Measurements from ENCODE around the gene DCAF5.
A peak's percentile ranks its signal among the peaks of the same experiment; 100 is the strongest.
"Not testable (repeated sequence)": the region's sequence is repeated elsewhere in the genome, so short reads cannot be mapped to it uniquely, and the experiment has no call there.

Gene DCAF5

GRCh38 chr14:69152902-69153151 is at the start of gene DCAF5:
TSS of gene DCAF5 (minus strand) at chr14:69153119. CDS start at chr14:69152978, 141 bp downstream.
- H3K4me1 ChIP-seq (ENCODE audit: insufficient read depth, insufficient read length): no peaks in the 10 kb centered on the region
- H3K36me3 ChIP-seq (ENCODE audit: insufficient read depth, insufficient read length, low read length): no peaks in the 10 kb centered on the region
- peak within 1 kb of the TSS; percentile 90 for H3K9ac ChIP-seq (ENCODE audit: insufficient read length, low read depth)
- no peak for DNase-seq (ENCODE audit: low read depth, low spot score)
- peaks cover 5% of the 10 kb centered on the region for H3K27me3 ChIP-seq (ENCODE audit: insufficient read depth, insufficient read length)
- H3K4me3 ChIP-seq (ENCODE audit: insufficient read length, low read depth): peak within 1 kb of the TSS; percentile 83
- no peak for TF ChIP-seq YY1 (IDR thresholded peaks at IDR 0.05; ENCODE audit: insufficient read depth, insufficient read length)
- no peak for TF ChIP-seq SUZ12 (IDR thresholded peaks at IDR 0.05; ENCODE audit: extremely low read depth, insufficient read depth, insufficient read length)
- no peak for TF ChIP-seq ZNF274 (IDR thresholded peaks at IDR 0.05; ENCODE audit: low read depth, low read length)
- no peaks in the 10 kb centered on the region for H3K9me3 ChIP-seq (ENCODE audit: insufficient read depth, low read length)

GRCh38 chr14:69199786-69200185 is 46.9 kb upstream of the DCAF5 start:
- H3K9me3 ChIP-seq (ENCODE audit: insufficient read depth, low read length): no peaks in the 10 kb centered on the region
- H3K4me1 ChIP-seq (ENCODE audit: insufficient read depth, insufficient read length): no peaks in the 10 kb centered on the region
- H3K36me3 ChIP-seq (ENCODE audit: insufficient read depth, insufficient read length, low read length): no peaks in the 10 kb centered on the region
- TF ChIP-seq SUZ12 (IDR thresholded peaks at IDR 0.05; ENCODE audit: extremely low read depth, insufficient read depth, insufficient read length) (no peak), ZNF274 (IDR thresholded peaks at IDR 0.05; ENCODE audit: low read depth, low read length) (no peak), YY1 (IDR thresholded peaks at IDR 0.05; ENCODE audit: insufficient read depth, insufficient read length) (no peak)
- no peak overlapping the region for H3K4me3 ChIP-seq (ENCODE audit: insufficient read length, low read depth)
- H3K27me3 ChIP-seq (ENCODE audit: insufficient read depth, insufficient read length): no peaks in the 10 kb centered on the region
- DNase-seq (ENCODE audit: low read depth, low spot score): no peak
- no peak overlapping the region for H3K9ac ChIP-seq (ENCODE audit: insufficient read length, low read depth)

GRCh38 chr14:69193721-69194120 is 40.8 kb upstream of the DCAF5 start:
- H3K9ac ChIP-seq (ENCODE audit: insufficient read length, low read depth): no peak overlapping the region
- H3K27me3 ChIP-seq (ENCODE audit: insufficient read depth, insufficient read length): no peaks in the 10 kb centered on the region
- DNase-seq (ENCODE audit: low read depth, low spot score): no peak
- no peak for TF ChIP-seq SUZ12 (IDR thresholded peaks at IDR 0.05; ENCODE audit: extremely low read depth, insufficient read depth, insufficient read length)
- TF ChIP-seq YY1 (IDR thresholded peaks at IDR 0.05; ENCODE audit: insufficient read depth, insufficient read length): no peak
- no peak for TF ChIP-seq ZNF274 (IDR thresholded peaks at IDR 0.05; ENCODE audit: low read depth, low read length)
- H3K9me3 ChIP-seq (ENCODE audit: insufficient read depth, low read length): no peaks in the 10 kb centered on the region
- no peaks in the 10 kb centered on the region for H3K36me3 ChIP-seq (ENCODE audit: insufficient read depth, insufficient read length, low read length)
- H3K4me1 ChIP-seq (ENCODE audit: insufficient read depth, insufficient read length): no peaks in the 10 kb centered on the region
- H3K4me3 ChIP-seq (ENCODE audit: insufficient read length, low read depth): no peak overlapping the region

- Histone ChIP-seq H3K9ac (ENCODE audit: insufficient read length, low read depth) (peak within 1 kb of the TSS; percentile 66), H3K36me3 (ENCODE audit: insufficient read depth, insufficient read length, low read length) (no peaks in the 10 kb centered on the region), H3K4me3 (ENCODE audit: insufficient read length, low read depth) (peak within 1 kb of the TSS; percentile 70), H3K9me3 (ENCODE audit: insufficient read depth, low read length) (no peaks in the 10 kb centered on the region), H3K4me1 (ENCODE audit: insufficient read depth, insufficient read length) (no peaks in the 10 kb centered on the region), H3K27me3 (ENCODE audit: insufficient read depth, insufficient read length) (no peaks in the 10 kb centered on the region)
- peak; percentile 80 for DNase-seq (ENCODE audit: low read depth, low spot score)
- TF ChIP-seq ZNF274 (IDR thresholded peaks at IDR 0.05; ENCODE audit: low read depth, low read length): no peak
- no peak for TF ChIP-seq SUZ12 (IDR thresholded peaks at IDR 0.05; ENCODE audit: extremely low read depth, insufficient read depth, insufficient read length)
- TF ChIP-seq YY1 (IDR thresholded peaks at IDR 0.05; ENCODE audit: insufficient read depth, insufficient read length): peak; percentile 95
Observed at GRCh38 chr14:69191340-69192111, 38.6 kb upstream of the DCAF5 start, which contains the start of gene EXD2. TSS of gene EXD2 (plus strand) at chr14:69191498. CDS start at chr14:69209471, 17,973 bp downstream.

- Histone ChIP-seq H3K27me3 (ENCODE audit: insufficient read depth, insufficient read length) (no peaks in the 10 kb centered on the region), H3K9me3 (ENCODE audit: insufficient read depth, low read length) (no peaks in the 10 kb centered on the region), H3K4me3 (ENCODE audit: insufficient read length, low read depth) (no peak overlapping the region), H3K4me1 (ENCODE audit: insufficient read depth, insufficient read length) (no peaks in the 10 kb centered on the region), H3K9ac (ENCODE audit: insufficient read length, low read depth) (no peak overlapping the region), H3K36me3 (ENCODE audit: insufficient read depth, insufficient read length, low read length) (no peaks in the 10 kb centered on the region)
- no peak for TF ChIP-seq ZNF274 (IDR thresholded peaks at IDR 0.05; ENCODE audit: low read depth, low read length)
- no peak for TF ChIP-seq SUZ12 (IDR thresholded peaks at IDR 0.05; ENCODE audit: extremely low read depth, insufficient read depth, insufficient read length)
- TF ChIP-seq YY1 (IDR thresholded peaks at IDR 0.05; ENCODE audit: insufficient read depth, insufficient read length): no peak
- DNase-seq (ENCODE audit: low read depth, low spot score): no peak
Observed at GRCh38 chr14:69190191-69190590, 37.3 kb upstream of the DCAF5 start.

- TF ChIP-seq SUZ12 (IDR thresholded peaks at IDR 0.05; ENCODE audit: extremely low read depth, insufficient read depth, insufficient read length): no peak
- no peak for TF ChIP-seq ZNF274 (IDR thresholded peaks at IDR 0.05; ENCODE audit: low read depth, low read length)
- no peak for TF ChIP-seq YY1 (IDR thresholded peaks at IDR 0.05; ENCODE audit: insufficient read depth, insufficient read length)
- no peaks in the 10 kb centered on the region for H3K27me3 ChIP-seq (ENCODE audit: insufficient read depth, insufficient read length)
- no peak overlapping the region for H3K9ac ChIP-seq (ENCODE audit: insufficient read length, low read depth)
- no peak overlapping the region for H3K4me3 ChIP-seq (ENCODE audit: insufficient read length, low read depth)
- H3K9me3 ChIP-seq (ENCODE audit: insufficient read depth, low read length): no peaks in the 10 kb centered on the region
- H3K36me3 ChIP-seq (ENCODE audit: insufficient read depth, insufficient read length, low read length): no peaks in the 10 kb centered on the region
- DNase-seq (ENCODE audit: low read depth, low spot score): peak; percentile 32
- peaks cover 2% of the 10 kb centered on the region for H3K4me1 ChIP-seq (ENCODE audit: insufficient read depth, insufficient read length)
Observed at GRCh38 chr14:69183735-69184134, 30.8 kb upstream of the DCAF5 start.

- not testable (repeated sequence) for H3K4me1 ChIP-seq (ENCODE audit: insufficient read depth, insufficient read length); H3K27me3 ChIP-seq (ENCODE audit: insufficient read depth, insufficient read length); H3K9ac ChIP-seq (ENCODE audit: insufficient read length, low read depth); DNase-seq (ENCODE audit: low read depth, low spot score); H3K9me3 ChIP-seq (ENCODE audit: insufficient read depth, low read length); H3K4me3 ChIP-seq (ENCODE audit: insufficient read length, low read depth); H3K36me3 ChIP-seq (ENCODE audit: insufficient read depth, insufficient read length, low read length)
Observed at GRCh38 chr14:69182580-69182979, 29.7 kb upstream of the DCAF5 start.

Data from NT2/D1 (cell line).